WI38 (cell line): ENCODE measurements around the gene MRPL58.
"Not testable (repeated sequence)": the region's sequence is repeated elsewhere in the genome, so short reads cannot be mapped to it uniquely, and the experiment has no call there.

Experiments used
- H3K4me3 ChIP-seq: 2 replicates; pipeline ENCODE4 v1.5.1; 2011; ENCODE audit warnings: low read depth, mild to moderate bottlenecking, control low read depth, low read length
- TF ChIP-seq, protein P1 (sequence below): IDR thresholded peaks from 2 replicates; pipeline ENCODE4 v1.5.1; 2012; ENCODE audit warnings: low read depth, mild to moderate bottlenecking, control low read depth, low read length

The MRPL58 gene

DNA sequence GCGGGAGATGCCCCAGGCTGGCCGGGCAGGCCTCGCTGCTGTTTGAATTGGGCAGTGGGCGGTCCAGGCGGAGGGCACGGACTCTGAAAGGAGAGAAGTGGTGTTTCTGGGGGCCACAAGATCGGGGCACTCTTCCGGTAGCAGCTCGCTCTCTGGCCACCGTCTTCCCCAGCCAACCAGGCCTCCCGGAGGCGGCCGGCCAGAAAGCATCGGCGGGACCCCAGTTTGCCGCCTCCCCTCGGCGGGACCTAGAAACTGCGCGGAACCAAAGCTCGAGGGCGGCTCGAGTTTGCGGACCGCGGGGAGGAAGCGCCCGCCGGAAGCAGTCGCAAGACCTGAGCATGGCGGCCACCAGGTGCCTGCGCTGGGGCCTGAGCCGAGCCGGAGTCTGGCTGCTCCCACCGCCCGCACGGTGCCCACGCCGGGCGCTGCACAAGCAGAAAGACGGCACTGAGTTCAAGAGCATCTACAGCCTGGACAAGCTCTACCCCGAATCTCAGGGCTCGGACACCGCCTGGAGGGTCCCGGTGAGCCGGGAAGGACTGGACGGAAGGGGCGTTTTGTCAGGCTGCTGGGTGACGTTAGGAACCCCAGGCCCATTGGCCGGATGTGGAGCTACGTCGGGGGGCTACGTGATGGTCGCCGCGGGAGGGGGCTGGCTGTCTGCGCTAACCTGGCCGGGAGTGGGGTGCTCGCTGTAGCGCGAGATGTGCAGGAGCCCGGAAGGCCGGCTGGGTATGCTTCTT is at the start of gene MRPL58:
Gene MRPL58, plus strand, starts transcription at position 325 of the 746 bp plus-strand sequence. Its CDS starts 17 bp downstream, at position 342.
- peak within 1 kb of the TSS; percentile 75 for H3K4me3 ChIP-seq
- TF ChIP-seq, protein P1, sequence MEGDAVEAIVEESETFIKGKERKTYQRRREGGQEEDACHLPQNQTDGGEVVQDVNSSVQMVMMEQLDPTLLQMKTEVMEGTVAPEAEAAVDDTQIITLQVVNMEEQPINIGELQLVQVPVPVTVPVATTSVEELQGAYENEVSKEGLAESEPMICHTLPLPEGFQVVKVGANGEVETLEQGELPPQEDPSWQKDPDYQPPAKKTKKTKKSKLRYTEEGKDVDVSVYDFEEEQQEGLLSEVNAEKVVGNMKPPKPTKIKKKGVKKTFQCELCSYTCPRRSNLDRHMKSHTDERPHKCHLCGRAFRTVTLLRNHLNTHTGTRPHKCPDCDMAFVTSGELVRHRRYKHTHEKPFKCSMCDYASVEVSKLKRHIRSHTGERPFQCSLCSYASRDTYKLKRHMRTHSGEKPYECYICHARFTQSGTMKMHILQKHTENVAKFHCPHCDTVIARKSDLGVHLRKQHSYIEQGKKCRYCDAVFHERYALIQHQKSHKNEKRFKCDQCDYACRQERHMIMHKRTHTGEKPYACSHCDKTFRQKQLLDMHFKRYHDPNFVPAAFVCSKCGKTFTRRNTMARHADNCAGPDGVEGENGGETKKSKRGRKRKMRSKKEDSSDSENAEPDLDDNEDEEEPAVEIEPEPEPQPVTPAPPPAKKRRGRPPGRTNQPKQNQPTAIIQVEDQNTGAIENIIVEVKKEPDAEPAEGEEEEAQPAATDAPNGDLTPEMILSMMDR = peak; percentile 41; the same call in 1 of the 2 replicates

DNA sequence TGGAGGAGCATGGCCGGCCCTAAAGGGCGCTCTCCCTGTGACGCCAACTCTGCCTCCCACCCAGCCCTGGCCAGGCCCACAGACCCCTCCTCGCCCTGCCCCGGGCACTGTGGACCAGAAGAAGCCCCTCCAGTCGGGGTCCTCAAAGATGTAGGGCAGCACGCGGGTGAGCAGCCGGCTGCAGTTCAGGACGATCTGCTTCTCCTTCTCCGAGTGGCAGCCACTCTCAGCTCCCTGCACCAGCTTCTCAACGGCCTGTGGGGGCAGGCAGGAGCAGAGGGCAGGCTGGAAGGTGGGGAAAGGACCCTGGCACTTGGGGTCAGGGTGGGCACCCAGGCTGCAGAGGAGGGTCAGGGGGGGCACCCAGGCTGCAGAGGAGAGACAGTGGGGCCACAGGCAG is 48.8 kb upstream of the MRPL58 start:
- TF ChIP-seq, protein P1 = 0 out of 2 replicates have a peak, but pooled peaks have one; percentile 6
- no peak overlapping the region for H3K4me3 ChIP-seq

DNA sequence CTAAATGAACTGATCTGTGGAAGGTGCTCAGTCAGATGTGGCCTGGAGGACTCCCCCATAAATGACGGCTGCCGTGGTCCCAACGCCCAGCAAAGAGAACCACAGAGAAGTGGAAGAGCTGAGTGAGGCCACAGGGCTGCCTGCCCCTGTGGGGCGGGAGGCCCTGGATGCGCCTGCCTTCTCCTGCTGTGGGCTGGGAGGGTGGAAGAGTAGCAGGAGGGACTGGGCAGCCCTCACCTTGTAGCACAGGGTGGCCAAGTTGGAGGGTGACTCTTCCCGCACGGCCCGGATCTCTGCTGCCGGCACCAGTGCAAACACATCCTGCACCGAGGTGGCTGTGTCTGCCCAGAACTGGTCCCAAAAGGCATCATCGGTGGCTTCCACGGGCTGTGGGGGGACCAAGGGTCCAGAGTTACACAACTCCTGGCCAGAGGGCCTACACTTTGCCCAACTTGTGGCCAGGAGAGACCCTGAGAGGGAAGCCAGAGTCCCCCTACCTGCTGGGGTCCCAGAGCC is 48.2 kb upstream of the MRPL58 start:
- H3K4me3 ChIP-seq = no peak overlapping the region
- TF ChIP-seq, protein P1 = no peak

DNA sequence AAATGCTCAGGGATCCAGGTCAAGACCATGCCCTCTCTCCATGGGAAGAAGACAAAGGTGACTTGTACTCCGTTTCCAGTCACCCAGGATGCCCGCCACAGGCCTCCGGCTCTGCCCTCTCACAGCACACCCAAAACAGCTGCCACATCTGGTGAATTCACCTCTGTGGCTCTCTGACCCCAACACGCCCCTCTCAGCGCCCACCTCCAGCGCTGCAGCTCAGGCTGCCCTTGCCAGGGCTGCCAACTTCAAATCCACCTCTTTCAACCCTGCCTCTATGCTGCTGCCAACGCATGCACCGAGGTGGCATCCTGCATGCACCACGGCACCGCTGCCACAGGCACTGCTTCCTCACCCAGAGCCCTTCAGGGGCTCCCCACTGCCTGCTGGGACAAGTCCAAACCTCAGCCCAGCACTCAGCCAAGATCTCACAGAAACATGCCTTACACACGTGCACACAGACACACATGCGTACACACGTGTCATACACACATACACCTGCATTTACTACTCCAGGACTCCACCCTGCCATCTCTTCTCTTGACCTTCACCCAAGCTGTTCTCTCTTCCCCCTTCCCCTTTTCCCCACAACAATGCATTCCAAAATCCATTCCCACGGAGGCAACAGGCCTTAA is 47.4 kb upstream of the MRPL58 start:
- TF ChIP-seq, protein P1 = no peak
- H3K4me3 ChIP-seq = no peak overlapping the region

DNA sequence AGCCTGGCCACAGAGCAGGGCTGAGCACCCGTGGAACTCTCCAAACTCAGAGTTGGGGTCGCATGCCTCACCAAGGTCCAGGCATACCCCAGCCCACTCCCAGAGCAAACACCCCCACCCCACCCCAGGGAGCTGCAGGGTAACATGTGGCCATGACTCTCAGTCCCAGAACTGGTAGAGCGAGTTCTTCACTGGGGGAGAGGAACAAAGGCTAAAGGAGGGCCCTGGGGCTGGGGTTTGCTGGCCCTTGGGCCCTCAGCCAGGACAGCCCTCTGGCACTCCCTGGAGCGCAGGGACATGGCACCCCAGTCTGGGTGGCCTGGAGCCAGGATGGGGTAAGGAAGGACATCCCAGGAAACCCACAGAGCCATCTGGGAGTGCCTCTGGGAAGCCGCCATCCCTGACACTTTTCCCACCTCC is 44.1 kb upstream of the MRPL58 start:
- no peak overlapping the region for H3K4me3 ChIP-seq
- TF ChIP-seq, protein P1 = no peak

DNA sequence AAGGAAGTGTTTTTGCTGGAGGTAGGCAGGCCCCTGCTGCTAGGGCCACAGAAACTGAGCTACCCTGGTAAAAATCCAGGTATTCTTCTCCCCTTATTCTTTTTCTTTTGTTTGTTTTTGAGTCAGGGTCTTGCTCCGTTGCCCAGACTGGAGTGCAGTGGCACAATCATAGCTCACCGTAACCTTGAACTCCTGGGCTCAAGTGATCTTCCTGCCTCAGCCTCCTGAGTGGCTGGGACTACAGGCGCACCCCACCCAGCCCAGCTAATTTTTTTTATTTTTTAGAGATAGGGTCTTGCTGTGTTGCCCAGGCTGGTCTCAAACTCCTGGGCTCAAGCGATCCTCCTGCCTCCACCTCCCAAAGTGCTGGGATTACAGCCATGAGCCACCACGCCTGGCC is 43.0 kb upstream of the MRPL58 start:
- not testable (repeated sequence) for H3K4me3 ChIP-seq

DNA sequence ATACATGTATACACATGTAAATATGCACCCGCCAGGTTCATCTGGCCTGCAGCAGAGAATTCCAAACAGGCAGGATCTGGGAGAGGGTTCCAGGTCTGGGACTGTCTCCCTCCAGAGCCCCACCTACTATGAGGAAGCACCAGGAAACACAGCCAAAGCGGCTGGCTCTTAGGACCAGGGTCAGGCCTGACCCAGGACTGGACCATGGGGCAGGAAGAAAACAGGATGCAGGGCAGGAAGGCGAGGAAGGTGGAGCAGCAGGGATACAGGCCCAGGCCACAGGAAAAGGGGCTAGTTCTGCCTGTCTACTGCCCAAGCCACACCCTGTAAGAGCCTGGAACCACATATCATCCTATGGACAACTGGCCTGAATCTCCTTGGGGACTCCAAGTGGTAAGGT is 42.1 kb upstream of the MRPL58 start:
- TF ChIP-seq, protein P1 = no peak
- H3K4me3 ChIP-seq = no peak overlapping the region
